Smooth muscle cell (in vitro differentiated cells): ENCODE measurements around the gene MRGPRF. TPM values are rescaled to one million over a fixed set of nuclear protein-coding genes. Genes with fewer than 3 reads are reported as not detected.

Experiments used
- DNase-seq: peaks from one replicate; lab custom pipeline; 2025; ENCODE audit not compliant: unreplicated experiment; lab: John Stamatoyannopoulos, UW
- H2AFZ ChIP-seq: fragments of 200-600 bp; sonication (generic); 2 replicates; pipeline ENCODE4 v1.6.0; 2016; ENCODE audit warnings: antibody characterized with exemption, low read depth, mild to moderate bottlenecking
- H3F3A ChIP-seq: fragments of 200-600 bp; sonication (generic); 2 replicates; pipeline ENCODE4 v1.6.0; 2017; ENCODE audit warnings: antibody characterized with exemption, low read depth
- H3K27ac ChIP-seq: fragments of 200-600 bp; sonication (generic); 2 replicates; pipeline ENCODE4 v1.5.1; 2016; ENCODE audit warnings: low read depth, mild to moderate bottlenecking
- H3K27me3 ChIP-seq: fragments of 200-600 bp; sonication (generic); 2 replicates; pipeline ENCODE4 v1.6.1; 2016; ENCODE audit warnings: low read depth, mild to moderate bottlenecking
- H3K36me3 ChIP-seq: fragments of 200-600 bp; sonication (generic); 2 replicates; pipeline ENCODE4 v1.5.1; 2016; ENCODE audit warnings: low read depth
- H3K4me1 ChIP-seq: fragments of 200-600 bp; sonication (generic); 2 replicates; pipeline ENCODE4 v1.5.1; 2016; ENCODE audit warnings: low read depth
- H3K4me2 ChIP-seq: fragments of 200-600 bp; sonication (generic); 2 replicates; pipeline ENCODE4 v1.6.0; 2016; ENCODE audit warnings: mild to moderate bottlenecking
- H3K4me3 ChIP-seq: fragments of 200-600 bp; sonication (generic); 2 replicates; pipeline ENCODE4 v1.5.1; 2016; ENCODE audit warnings: mild to moderate bottlenecking
- H3K79me2 ChIP-seq: fragments of 200-600 bp; sonication (generic); 2 replicates; pipeline ENCODE4 v1.6.0; 2016; ENCODE audit warnings: low read depth, mild to moderate bottlenecking
- H3K9ac ChIP-seq: fragments of 200-600 bp; sonication (generic); 2 replicates; pipeline ENCODE4 v1.6.0; 2016; ENCODE audit warnings: low read depth
- H3K9me3 ChIP-seq: fragments of 200-600 bp; sonication (generic); replicated peaks from 2 replicates; pipeline ENCODE4 v1.5.1; 2016; ENCODE audit warnings: low read depth
- H4K20me1 ChIP-seq: fragments of 200-600 bp; sonication (generic); 2 replicates; pipeline ENCODE4 v1.6.0; 2016; ENCODE audit warnings: low read depth
- WGBS: methylation state at CpG from one replicate; pipeline ENCODE4 v1.1.7; 2016; ENCODE audit warnings: low lambda C conversion rate; 5-methylcytosine and 5-hydroxymethylcytosine counted together
- polyA plus RNA-seq: library from polyadenylated mRNA; unstranded; fragments of >200 nt; fragmentation: Nextera tagmentation; extraction: Ambion mirVana; gene quantifications from 2 replicates; pipeline ENCODE4 v1.2.1, GENCODE V29; 2016
- total RNA-seq: library from RNA; depleted of rRNA; stranded (reverse); fragments of >200 nt; gene quantifications from 2 replicates; pipeline ENCODE4 v1.2.3, GENCODE V29; 2014
- TF ChIP-seq, protein P1 (sequence below): fragments of 200-600 bp; sonication (generic); IDR thresholded peaks from 2 replicates; pipeline ENCODE4 v1.5.1; 2017; ENCODE audit warnings: borderline replicate concordance, mild to moderate bottlenecking, antibody characterized with exemption; ENCODE audit not compliant: insufficient read depth, poor library complexity, severe bottlenecking

MRGPRF gene
- total and polyA plus RNA-seq, 2 experiments from 2014 or later = 6.7 to 17.2 TPM

DNA sequence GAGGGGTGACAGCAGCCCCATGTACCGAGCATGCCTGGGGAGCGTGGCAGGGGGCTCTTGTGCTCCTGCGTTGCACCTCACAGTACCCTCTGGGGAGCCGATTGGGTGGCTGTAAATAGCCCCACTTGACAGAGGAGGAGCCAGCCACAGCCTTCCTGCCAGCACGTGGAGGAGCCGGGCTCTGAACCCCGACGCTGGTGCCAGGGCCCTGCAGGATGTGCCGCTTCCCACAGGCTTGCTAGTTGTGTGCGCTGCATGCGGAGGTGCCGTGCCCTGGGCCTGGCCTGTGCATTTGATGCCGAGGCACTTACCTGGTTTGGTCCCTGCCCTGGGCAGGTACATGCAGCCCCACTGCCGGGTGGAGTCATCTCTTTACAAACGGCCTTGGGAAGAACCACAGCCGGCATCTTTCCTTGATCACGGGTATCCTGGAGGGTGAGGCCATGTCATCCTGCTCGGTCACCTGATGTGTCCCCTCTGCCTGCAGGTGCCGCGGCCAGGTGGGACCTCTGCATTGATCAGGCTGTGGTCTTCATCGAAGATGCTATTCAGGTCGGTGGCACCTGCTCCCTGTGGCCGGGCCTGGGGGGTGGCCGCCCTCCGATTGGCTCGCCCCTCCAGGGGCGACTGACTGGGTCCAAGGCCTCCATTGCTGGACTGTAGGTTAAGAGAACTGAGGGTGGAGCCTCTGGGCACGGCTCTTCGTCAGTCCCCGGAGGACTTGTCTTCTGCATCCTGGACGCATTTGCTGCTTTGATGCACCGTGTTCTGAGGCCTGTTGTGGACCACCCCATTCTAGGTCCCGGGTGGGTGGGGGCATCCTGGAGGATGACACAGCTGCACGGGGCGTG, 40.7 kb upstream of the MRGPRF start:
- Histone ChIP-seq H3K27me3 (no peaks in the 10 kb centered on the region), H3K36me3 (no peaks in the 10 kb centered on the region), H3K4me2 (no peak overlapping the region), H3K9ac (no peak overlapping the region), H4K20me1 (peaks cover 69% of the 10 kb centered on the region), H3K4me3 (no peak overlapping the region), H3K79me2 (peaks cover 29% of the 10 kb centered on the region), H3F3A (no peaks in the 10 kb centered on the region), H3K27ac (no peak overlapping the region), H2AFZ (no peak overlapping the region), H3K9me3 (no peaks in the 10 kb centered on the region), H3K4me1 (no peaks in the 10 kb centered on the region)
- no peak for DNase-seq
- TF ChIP-seq, protein P1, sequence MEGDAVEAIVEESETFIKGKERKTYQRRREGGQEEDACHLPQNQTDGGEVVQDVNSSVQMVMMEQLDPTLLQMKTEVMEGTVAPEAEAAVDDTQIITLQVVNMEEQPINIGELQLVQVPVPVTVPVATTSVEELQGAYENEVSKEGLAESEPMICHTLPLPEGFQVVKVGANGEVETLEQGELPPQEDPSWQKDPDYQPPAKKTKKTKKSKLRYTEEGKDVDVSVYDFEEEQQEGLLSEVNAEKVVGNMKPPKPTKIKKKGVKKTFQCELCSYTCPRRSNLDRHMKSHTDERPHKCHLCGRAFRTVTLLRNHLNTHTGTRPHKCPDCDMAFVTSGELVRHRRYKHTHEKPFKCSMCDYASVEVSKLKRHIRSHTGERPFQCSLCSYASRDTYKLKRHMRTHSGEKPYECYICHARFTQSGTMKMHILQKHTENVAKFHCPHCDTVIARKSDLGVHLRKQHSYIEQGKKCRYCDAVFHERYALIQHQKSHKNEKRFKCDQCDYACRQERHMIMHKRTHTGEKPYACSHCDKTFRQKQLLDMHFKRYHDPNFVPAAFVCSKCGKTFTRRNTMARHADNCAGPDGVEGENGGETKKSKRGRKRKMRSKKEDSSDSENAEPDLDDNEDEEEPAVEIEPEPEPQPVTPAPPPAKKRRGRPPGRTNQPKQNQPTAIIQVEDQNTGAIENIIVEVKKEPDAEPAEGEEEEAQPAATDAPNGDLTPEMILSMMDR = no peak
- 97% methylated on average over 33 of the region's 35 CpGs for WGBS

DNA sequence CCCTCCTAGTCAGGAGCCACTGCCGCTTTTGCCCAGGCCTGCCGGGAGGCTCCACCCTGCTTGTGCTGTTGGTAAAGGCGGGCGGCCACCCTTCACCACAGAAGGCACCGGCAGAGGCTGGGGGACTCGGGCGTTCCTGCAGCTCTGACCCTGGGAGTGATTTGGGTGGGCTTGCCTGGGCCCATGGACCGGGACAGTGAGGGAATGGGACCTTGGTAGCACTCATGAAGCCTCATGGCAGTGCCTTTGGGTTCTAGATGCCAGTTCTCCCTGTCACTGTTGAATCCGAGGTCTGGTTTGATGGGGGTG, 40.1 kb upstream of the MRGPRF start:
- TF ChIP-seq, protein P1 = no peak
- H4K20me1 ChIP-seq = peaks cover 68% of the 10 kb centered on the region
- H3F3A ChIP-seq = peaks cover 4% of the 10 kb centered on the region
- peaks cover 4% of the 10 kb centered on the region for H3K4me1 ChIP-seq
- no peak for DNase-seq
- H3K27me3 ChIP-seq = no peaks in the 10 kb centered on the region
- 97% methylated on average over 9 of the region's 9 CpGs for whole genome bisulfite sequencing
- H3K27ac ChIP-seq = no peak overlapping the region
- H3K9ac ChIP-seq = no peak overlapping the region
- no peak overlapping the region for H3K4me2 ChIP-seq
- peaks cover 29% of the 10 kb centered on the region for H3K79me2 ChIP-seq
- no peaks in the 10 kb centered on the region for H3K9me3 ChIP-seq
- H3K36me3 ChIP-seq = no peaks in the 10 kb centered on the region
- no peak overlapping the region for H2AFZ ChIP-seq
- H3K4me3 ChIP-seq = no peak overlapping the region

DNA sequence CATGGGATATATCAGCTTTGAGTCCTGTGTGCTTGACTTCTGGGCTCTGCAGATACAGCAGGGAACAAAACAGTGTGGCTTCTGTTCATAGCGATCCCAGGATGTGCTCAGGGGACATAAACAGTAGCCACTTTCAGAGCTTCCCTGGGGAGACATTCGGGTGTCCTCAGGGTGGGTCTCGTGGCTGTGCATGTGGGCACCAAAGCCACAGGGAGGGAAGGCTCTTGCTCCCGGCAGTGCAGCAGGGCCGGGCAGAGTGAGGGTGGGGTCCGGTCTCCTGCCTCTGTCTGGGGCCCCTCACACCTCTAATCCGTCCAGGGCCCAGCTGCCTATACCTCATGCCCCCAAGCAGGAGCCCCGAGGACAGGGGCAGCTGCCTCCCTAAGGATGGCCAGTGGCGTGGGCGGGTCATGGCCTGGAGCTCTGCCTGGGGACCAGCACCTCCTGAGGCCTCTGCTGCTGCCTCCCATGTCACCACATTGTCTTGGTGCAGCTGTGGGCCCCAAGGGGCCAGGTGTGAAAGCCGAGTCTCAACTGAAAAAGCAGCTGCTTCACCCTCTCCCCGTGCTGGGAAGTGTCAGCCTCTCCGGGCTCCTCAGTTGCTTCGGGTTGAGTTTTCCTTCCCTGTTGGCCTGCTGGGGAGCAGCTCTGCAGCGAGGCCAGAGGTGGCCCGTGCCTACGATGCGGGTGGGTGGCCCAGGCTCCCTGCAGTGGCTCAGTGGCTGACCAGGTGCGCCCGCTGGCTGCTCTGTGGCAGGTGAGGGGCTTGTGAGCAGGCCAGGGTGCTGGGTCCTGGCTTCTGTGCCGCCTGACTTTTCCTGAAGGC, 39.5 kb upstream of the MRGPRF start:
- H3K9me3 ChIP-seq = no peaks in the 10 kb centered on the region
- 84% methylated on average over 21 of the region's 21 CpGs for WGBS

More for the DNA sequence above, 39.5 kb upstream of the MRGPRF start:
- Histone ChIP-seq H3K36me3 (no peaks in the 10 kb centered on the region), H3K27me3 (no peaks in the 10 kb centered on the region), H2AFZ (no peak overlapping the region), H3K27ac (no peak overlapping the region), H3K4me2 (no peak overlapping the region), H3K4me3 (no peak overlapping the region), H3K79me2 (peaks cover 29% of the 10 kb centered on the region), H3F3A (peaks cover 6% of the 10 kb centered on the region), H3K4me1 (peaks cover 5% of the 10 kb centered on the region), H4K20me1 (peaks cover 62% of the 10 kb centered on the region), H3K9ac (no peak overlapping the region)
- TF ChIP-seq, protein P1 = no peak
- no peak for DNase-seq
